SIG-M5 (cell line): ENCODE results near the gene TRIM41.
"Not testable (repeated sequence)": the region's sequence is repeated elsewhere in the genome, so short reads cannot be mapped to it uniquely, and the experiment has no call there.

ENCODE experiments used
- DNase-seq: peaks from one replicate; lab custom pipeline; 2025; lab: John Stamatoyannopoulos, UW

The TRIM41 gene

GRCh38 chr5:181223058-181223728, at the start of gene TRIM41:
Gene TRIM41 (plus strand): TSS chr5:181223281. CDS start chr5:181224000, 719 bp downstream.
- DNase-seq = no peak

- DNase-seq = no peak
These were observed 49.4 kb upstream of the TRIM41 start for GRCh38 chr5:181173420-181174342.

- no peak for DNase-seq
These were observed 46.7 kb upstream of the TRIM41 start for GRCh38 chr5:181176254-181176952.

- DNase-seq = not testable (repeated sequence)
These were observed 45.5 kb upstream of the TRIM41 start for GRCh38 chr5:181177559-181177958.

GRCh38 chr5:181181650-181182565, 41.2 kb upstream of the TRIM41 start:
- DNase-seq = no peak

- no peak for DNase-seq
These were observed 40.4 kb upstream of the TRIM41 start for GRCh38 chr5:181182651-181183050.

GRCh38 chr5:181184845-181185216, 38.2 kb upstream of the TRIM41 start:
- no peak for DNase-seq

GRCh38 chr5:181185560-181185959, 37.5 kb upstream of the TRIM41 start:
- DNase-seq = no peak

- DNase-seq = no peak
These were observed 37.1 kb upstream of the TRIM41 start for GRCh38 chr5:181186022-181186421.

GRCh38 chr5:181186986-181187499, 36.0 kb upstream of the TRIM41 start:
- DNase-seq = no peak

GRCh38 chr5:181187500-181188213, 35.4 kb upstream of the TRIM41 start:
- no peak for DNase-seq

- no peak for DNase-seq
These were observed 34.2 kb upstream of the TRIM41 start for GRCh38 chr5:181188700-181189362.

- DNase-seq = no peak
These were observed 33.6 kb upstream of the TRIM41 start for GRCh38 chr5:181189363-181189961.

GRCh38 chr5:181189962-181190710, 32.9 kb upstream of the TRIM41 start:
- DNase-seq = no peak

- no peak for DNase-seq
These were observed 32.2 kb upstream of the TRIM41 start for GRCh38 chr5:181190711-181191525.

GRCh38 chr5:181191526-181192336, 31.4 kb upstream of the TRIM41 start:
- no peak for DNase-seq
